GM12873 (cell line): ENCODE measurements around the gene CCDC88B.

Source experiments
- CTCF ChIP-seq: IDR thresholded peaks from 2 replicates; pipeline ENCODE4 v1.5.1; 2012; ENCODE audit warnings: low read depth, mild to moderate bottlenecking, moderate library complexity, low read length, control low read depth; ENCODE audit not compliant: insufficient read depth; ENCODE audit errors: missing control alignments

Gene CCDC88B

GRCh38 chr11:64323373-64323772, 16.6 kb upstream of the CCDC88B start:
- TF ChIP-seq CTCF = no peak

DNA sequence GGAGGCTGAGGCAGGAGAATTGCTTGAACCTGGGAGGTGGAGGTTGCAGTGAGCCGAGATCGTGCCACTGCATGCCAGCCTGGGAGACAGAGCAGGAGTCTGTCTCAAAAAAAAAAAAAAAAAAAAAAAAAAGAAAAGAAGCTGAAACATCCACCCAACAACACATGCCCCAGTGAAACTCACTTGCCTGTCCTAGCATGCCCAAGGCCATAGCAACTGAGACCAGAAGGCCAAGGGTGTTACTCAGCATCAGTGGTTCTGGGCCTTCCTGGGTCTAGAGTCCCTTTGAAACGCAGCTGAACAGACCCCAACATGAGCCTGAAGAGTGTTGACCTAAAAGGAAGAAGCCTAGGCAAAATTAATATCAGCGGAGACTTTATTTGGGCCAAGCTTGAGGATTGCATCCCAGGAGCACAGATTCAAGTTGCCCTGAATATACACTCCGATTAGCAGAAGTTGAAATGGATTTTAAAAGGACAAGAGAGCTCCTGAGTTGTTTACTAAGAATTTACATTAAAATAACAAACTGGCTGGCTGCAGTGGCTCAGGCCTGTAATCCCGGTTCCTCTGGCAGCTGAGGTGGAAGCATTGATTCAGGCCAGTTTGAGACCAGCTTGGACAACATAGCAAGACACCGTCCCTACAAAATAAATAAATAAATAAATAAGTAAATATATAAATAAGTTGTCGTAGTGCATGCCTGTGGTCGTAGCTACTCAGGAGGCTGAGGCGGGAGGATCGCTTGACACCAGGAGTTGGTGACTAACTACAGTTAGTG, 15.1 kb upstream of the CCDC88B start:
- no peak for TF ChIP-seq CTCF

- no peak for TF ChIP-seq CTCF
Observed at GRCh38 chr11:64327375-64327774, 12.6 kb upstream of the CCDC88B start.

DNA sequence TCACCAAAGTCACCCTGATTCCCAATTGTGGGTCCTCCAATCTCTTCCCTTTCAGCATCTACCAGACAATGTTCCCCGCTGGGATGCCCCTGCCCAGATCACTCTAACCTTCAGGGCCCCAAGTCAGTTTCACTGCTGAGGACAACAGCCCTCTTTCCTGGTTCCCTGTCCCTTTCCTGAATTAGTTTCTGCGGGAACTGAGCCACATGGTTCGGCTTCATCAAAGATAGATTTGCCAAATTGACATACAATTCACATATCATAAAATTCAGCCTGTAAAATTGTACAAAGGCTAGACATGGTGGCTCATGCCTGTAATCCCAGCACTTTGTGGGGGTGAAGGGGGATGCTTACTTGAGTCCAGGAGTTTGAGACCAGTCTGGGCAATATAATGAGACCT, 12.0 kb upstream of the CCDC88B start:
- TF ChIP-seq CTCF = no peak

DNA sequence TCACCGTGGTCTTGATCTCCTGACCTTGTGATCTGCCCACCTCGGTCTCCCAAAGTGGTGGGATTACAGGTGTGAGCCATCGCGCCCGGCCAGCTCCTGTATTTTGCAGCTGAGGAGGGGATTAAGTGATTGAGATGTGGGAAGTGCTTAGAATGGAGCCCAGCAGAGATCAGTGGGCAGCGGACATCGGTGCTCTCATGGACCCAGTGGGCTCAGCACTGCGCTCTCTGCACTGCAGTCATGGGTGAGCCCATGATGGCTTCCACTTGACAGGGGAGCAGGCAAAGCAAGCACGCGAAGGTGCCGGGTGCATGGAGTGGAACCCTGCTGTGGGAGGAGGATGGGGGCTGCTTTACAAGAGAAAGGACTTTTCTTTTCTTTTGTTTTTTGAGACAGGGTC, 9.1 kb upstream of the CCDC88B start:
- TF ChIP-seq CTCF = no peak

DNA sequence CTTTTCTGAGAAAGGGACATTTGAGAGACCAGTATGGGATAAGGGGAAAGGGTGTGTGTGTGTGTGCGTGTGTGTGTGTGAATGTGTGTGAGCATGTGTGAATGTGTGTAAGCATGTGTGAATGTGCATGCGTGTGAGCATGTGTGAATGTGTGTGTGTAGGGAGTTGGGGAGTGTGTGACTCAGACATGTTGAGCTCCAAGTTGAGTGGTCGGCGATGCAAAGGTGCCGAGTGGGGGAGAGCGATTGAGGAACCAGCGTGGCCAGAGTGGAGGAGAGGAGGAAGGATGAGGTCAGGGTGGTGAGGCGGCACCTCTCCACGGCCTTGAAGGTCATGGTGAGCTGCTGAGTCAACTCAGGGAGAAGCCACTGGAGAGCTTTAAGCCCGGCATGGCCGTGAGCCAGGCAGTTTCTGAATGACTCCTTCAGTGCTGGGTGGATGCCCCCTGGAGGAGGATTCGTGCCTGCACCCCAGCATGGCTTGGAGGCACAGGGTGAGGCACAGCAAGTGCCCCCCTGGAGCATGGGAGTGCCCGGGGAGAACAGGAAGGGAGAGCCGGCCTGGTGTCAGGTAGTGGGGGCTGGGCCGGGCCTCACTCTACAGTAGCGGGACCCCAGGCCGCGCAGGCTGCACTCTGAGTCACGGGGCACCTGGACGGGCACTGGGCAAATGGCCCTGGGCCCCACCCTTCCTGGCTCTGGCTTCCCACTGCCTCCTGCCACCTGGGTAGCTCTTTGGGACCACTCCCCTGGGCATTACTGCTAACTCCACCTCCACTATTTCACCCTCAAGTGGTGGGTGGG, 8.2 kb upstream of the CCDC88B start:
- TF ChIP-seq CTCF = peak; percentile 87

GRCh38 chr11:64333556-64333955, 6.4 kb upstream of the CCDC88B start:
- no peak for TF ChIP-seq CTCF
